Measurements from ENCODE around the gene NF1.

Gene NF1

GRCh38 chr17:31366088-31366487 is 271.3 kb downstream of the NF1 start:
- in situ Hi-C loops (cut with HindIII; ENCODE audit: low sequenced_read_pairs), result no loop called here
- TF ChIP-seq, protein P1, sequence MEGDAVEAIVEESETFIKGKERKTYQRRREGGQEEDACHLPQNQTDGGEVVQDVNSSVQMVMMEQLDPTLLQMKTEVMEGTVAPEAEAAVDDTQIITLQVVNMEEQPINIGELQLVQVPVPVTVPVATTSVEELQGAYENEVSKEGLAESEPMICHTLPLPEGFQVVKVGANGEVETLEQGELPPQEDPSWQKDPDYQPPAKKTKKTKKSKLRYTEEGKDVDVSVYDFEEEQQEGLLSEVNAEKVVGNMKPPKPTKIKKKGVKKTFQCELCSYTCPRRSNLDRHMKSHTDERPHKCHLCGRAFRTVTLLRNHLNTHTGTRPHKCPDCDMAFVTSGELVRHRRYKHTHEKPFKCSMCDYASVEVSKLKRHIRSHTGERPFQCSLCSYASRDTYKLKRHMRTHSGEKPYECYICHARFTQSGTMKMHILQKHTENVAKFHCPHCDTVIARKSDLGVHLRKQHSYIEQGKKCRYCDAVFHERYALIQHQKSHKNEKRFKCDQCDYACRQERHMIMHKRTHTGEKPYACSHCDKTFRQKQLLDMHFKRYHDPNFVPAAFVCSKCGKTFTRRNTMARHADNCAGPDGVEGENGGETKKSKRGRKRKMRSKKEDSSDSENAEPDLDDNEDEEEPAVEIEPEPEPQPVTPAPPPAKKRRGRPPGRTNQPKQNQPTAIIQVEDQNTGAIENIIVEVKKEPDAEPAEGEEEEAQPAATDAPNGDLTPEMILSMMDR (IDR thresholded peaks at IDR 0.05; ENCODE audit: low read depth, low read length, missing control alignments), result no peak
- H3K4me3 ChIP-seq (ENCODE audit: low read depth, low read length), result no peak overlapping the region
- no peak for DNase-seq (ENCODE audit: low read depth)

GRCh38 chr17:31369266-31369665 is 274.5 kb downstream of the NF1 start:
- peak; percentile 51 for DNase-seq (ENCODE audit: low read depth)
- H3K4me3 ChIP-seq (ENCODE audit: low read depth, low read length), result no peak overlapping the region
- in situ Hi-C loops (cut with HindIII; ENCODE audit: low sequenced_read_pairs), result no loop called here
- TF ChIP-seq, protein P1 (IDR thresholded peaks at IDR 0.05; ENCODE audit: low read depth, low read length, missing control alignments), result no peak

GRCh38 chr17:31371511-31372097 is 276.8 kb downstream of the NF1 start:
- TF ChIP-seq, protein P1 (IDR thresholded peaks at IDR 0.05; ENCODE audit: low read depth, low read length, missing control alignments), result no peak
- in situ Hi-C loops (cut with HindIII; ENCODE audit: low sequenced_read_pairs), result no loop called here
- peak; percentile 15 for DNase-seq (ENCODE audit: low read depth)
- H3K4me3 ChIP-seq (ENCODE audit: low read depth, low read length), result no peak overlapping the region

GRCh38 chr17:31373150-31374093 is 278.6 kb downstream of the NF1 start:
- TF ChIP-seq, protein P1 (IDR thresholded peaks at IDR 0.05; ENCODE audit: low read depth, low read length, missing control alignments), result peak; percentile 65
- in situ Hi-C loops (cut with HindIII; ENCODE audit: low sequenced_read_pairs), result no loop called here
- no peak overlapping the region for H3K4me3 ChIP-seq (ENCODE audit: low read depth, low read length)
- DNase-seq (ENCODE audit: low read depth), result peak; percentile 53

DNA sequence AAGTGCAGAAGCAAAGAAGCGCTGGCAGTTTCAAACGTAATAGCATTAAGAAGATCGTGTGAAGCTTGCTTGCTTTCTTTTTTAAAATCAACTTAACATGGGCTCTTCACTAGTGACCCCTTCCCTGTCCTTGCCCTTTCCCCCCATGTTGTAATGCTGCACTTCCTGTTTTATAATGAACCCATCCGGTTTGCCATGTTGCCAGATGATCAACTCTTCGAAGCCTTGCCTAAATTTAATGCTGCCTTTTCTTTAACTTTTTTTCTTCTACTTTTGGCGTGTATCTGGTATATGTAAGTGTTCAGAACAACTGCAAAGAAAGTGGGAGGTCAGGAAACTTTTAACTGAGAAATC is 279.3 kb downstream of the NF1 start:
- TF ChIP-seq, protein P1 (IDR thresholded peaks at IDR 0.05; ENCODE audit: low read depth, low read length, missing control alignments), result no peak
- no peak for DNase-seq (ENCODE audit: low read depth)
- H3K4me3 ChIP-seq (ENCODE audit: low read depth, low read length), result no peak overlapping the region
- in situ Hi-C loops (cut with HindIII; ENCODE audit: low sequenced_read_pairs), result no loop called here

DNA sequence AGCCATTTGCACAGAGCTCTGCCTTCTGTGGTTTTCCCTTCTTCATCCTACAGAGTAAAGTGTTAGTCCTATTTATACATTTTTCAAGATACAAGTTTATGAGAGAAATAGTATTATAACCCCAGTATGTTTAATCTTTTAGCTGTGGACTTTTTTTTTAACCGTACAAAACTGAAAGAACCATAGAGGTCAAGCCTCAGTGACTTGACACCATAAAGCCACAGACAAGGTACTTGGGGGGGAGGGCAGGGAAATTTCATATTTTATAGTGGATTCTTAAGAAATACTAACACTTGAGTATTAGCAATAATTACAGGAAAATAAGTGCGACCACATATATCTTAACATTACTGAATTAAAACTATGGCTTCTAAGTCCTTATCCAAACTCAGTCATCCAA is 279.7 kb downstream of the NF1 start:
- in situ Hi-C loops (cut with HindIII; ENCODE audit: low sequenced_read_pairs), result no loop called here
- TF ChIP-seq, protein P1 (IDR thresholded peaks at IDR 0.05; ENCODE audit: low read depth, low read length, missing control alignments), result no peak
- no peak for DNase-seq (ENCODE audit: low read depth)
- H3K4me3 ChIP-seq (ENCODE audit: low read depth, low read length), result no peak overlapping the region

All from astrocyte of the cerebellum (primary cell).